HG02981 (cell line): ENCODE measurements around the gene FEM1B.

Experiments
- ATAC-seq: cut with Tn5 transposase; IDR thresholded peaks from one replicate; pipeline ENCODE4 v1.9.1; 2021; ENCODE audit warnings: mild to moderate bottlenecking, moderate library complexity; ENCODE audit not compliant: unreplicated experiment

The FEM1B gene

GRCh38 chr15:68258692-68259091 lies 18.9 kb upstream of the FEM1B start:
- ATAC-seq, result no peak

- ATAC-seq, result no peak
Measured at GRCh38 chr15:68259883-68260282, 17.7 kb upstream of the FEM1B start.

- no peak for ATAC-seq
Measured at GRCh38 chr15:68261241-68261640, 16.3 kb upstream of the FEM1B start.

GRCh38 chr15:68261980-68262379 lies 15.6 kb upstream of the FEM1B start:
- ATAC-seq, result no peak

- no peak for ATAC-seq
Measured at GRCh38 chr15:68262514-68263356, 14.8 kb upstream of the FEM1B start.

GRCh38 chr15:68264282-68264681 lies 13.3 kb upstream of the FEM1B start:
- no peak for ATAC-seq

GRCh38 chr15:68265081-68265480 lies 12.5 kb upstream of the FEM1B start:
- no peak for ATAC-seq

- ATAC-seq, result no peak
Measured at GRCh38 chr15:68265674-68266073, 11.9 kb upstream of the FEM1B start.

- ATAC-seq, result no peak
Measured at GRCh38 chr15:68268405-68268804, 9.1 kb upstream of the FEM1B start.

GRCh38 chr15:68271854-68272471 lies 5.6 kb upstream of the FEM1B start:
- no peak for ATAC-seq

- no peak for ATAC-seq
Measured at GRCh38 chr15:68272721-68273271, 4.7 kb upstream of the FEM1B start.

- ATAC-seq, result no peak
Measured at GRCh38 chr15:68274201-68274848, 3.2 kb upstream of the FEM1B start.

- ATAC-seq, result no peak
Measured at GRCh38 chr15:68275165-68275746, 2.3 kb upstream of the FEM1B start.

- no peak for ATAC-seq
Measured at GRCh38 chr15:68276668-68277067, 877 bp upstream of the FEM1B start.

- peak; percentile 6 for ATAC-seq
Measured at GRCh38 chr15:68277131-68277602, 378 bp upstream of the FEM1B start.

GRCh38 chr15:68278345-68278594 lies 725 bp downstream of the FEM1B start:
- ATAC-seq, result no peak

GRCh38 chr15:68278595-68279405 lies 1.3 kb downstream of the FEM1B start:
- no peak for ATAC-seq

- no peak for ATAC-seq
Measured at GRCh38 chr15:68279779-68280753, 2.5 kb downstream of the FEM1B start.

GRCh38 chr15:68281008-68281407 lies 3.5 kb downstream of the FEM1B start:
- ATAC-seq, result no peak
